K562 (cell line): Measurements from ENCODE around the gene CXXC4.

Source experiments
- CBX8 ChIP-seq: fragments of 200-600 bp; sonication (generic); IDR thresholded peaks from 2 replicates; pipeline ENCODE4 v1.6.1; 2012; ENCODE audit warnings: borderline replicate concordance, mixed run types, low read depth, mild to moderate bottlenecking, moderate library complexity, mixed read lengths, low read length, control low read depth, inconsistent platforms; ENCODE audit not compliant: poor library complexity, severe bottlenecking; ENCODE audit errors: extremely low read depth
- NBN ChIP-seq: fragments of 450-650 bp; IDR thresholded peaks from 2 replicates; pipeline ENCODE4 v1.6.1; 2016; ENCODE audit warnings: low read depth, mild to moderate bottlenecking
- NFE2L1 ChIP-seq: fragments of 450-650 bp; IDR thresholded peaks from 2 replicates; pipeline ENCODE4 v1.6.1; 2016; ENCODE audit warnings: missing genetic modification characterization, low read depth, mild to moderate bottlenecking, missing compliant biosample characterization, moderate library complexity, borderline replicate concordance
- RFX7 ChIP-seq: fragments of 250-450 bp; sonication (Bioruptor Pico); IDR thresholded peaks from 2 replicates; pipeline ENCODE4 v1.5.1; 2021; ENCODE audit warnings: mild to moderate bottlenecking
- TF ChIP-seq, protein P1 (sequence below): fragments of 200-800 bp; sonication (Bioruptor generic); IDR thresholded peaks from 2 replicates; pipeline ENCODE4 v1.6.1; 2016; ENCODE audit warnings: missing genetic modification characterization, missing compliant biosample characterization
- TF ChIP-seq, protein P2 (sequence below): sonication (generic); formaldehyde crosslinking; IDR thresholded peaks from 2 replicates; pipeline ENCODE4 v1.8.1; 2023; ENCODE audit warnings: mild to moderate bottlenecking, missing genetic modification reagents

DNA sequence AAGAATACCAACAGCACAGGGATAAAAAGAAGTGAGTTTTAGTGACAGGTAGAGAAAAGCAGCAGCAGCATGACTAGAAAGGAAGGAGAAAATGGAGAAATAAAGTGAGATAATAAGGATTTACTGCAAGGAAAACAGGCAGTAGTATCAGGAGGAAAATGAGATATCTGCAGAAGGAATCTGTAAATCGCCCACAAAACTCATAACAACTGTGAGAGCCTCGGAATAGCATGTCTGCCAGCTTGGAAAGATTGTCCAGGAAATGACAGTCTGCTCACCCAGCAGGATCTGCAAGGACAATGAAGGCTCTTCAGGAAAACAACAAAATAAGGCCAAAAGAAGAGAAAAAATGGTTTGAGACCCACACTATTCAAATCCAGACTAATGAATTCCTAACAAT, 47.4 kb downstream of the CXXC4 start:
- TF ChIP-seq NFE2L1 (tag) (no peak), RFX7 (CRISPR knock-in tag) (no peak), CBX8 (no peak), NBN (no peak)
- TF ChIP-seq, protein P1, sequence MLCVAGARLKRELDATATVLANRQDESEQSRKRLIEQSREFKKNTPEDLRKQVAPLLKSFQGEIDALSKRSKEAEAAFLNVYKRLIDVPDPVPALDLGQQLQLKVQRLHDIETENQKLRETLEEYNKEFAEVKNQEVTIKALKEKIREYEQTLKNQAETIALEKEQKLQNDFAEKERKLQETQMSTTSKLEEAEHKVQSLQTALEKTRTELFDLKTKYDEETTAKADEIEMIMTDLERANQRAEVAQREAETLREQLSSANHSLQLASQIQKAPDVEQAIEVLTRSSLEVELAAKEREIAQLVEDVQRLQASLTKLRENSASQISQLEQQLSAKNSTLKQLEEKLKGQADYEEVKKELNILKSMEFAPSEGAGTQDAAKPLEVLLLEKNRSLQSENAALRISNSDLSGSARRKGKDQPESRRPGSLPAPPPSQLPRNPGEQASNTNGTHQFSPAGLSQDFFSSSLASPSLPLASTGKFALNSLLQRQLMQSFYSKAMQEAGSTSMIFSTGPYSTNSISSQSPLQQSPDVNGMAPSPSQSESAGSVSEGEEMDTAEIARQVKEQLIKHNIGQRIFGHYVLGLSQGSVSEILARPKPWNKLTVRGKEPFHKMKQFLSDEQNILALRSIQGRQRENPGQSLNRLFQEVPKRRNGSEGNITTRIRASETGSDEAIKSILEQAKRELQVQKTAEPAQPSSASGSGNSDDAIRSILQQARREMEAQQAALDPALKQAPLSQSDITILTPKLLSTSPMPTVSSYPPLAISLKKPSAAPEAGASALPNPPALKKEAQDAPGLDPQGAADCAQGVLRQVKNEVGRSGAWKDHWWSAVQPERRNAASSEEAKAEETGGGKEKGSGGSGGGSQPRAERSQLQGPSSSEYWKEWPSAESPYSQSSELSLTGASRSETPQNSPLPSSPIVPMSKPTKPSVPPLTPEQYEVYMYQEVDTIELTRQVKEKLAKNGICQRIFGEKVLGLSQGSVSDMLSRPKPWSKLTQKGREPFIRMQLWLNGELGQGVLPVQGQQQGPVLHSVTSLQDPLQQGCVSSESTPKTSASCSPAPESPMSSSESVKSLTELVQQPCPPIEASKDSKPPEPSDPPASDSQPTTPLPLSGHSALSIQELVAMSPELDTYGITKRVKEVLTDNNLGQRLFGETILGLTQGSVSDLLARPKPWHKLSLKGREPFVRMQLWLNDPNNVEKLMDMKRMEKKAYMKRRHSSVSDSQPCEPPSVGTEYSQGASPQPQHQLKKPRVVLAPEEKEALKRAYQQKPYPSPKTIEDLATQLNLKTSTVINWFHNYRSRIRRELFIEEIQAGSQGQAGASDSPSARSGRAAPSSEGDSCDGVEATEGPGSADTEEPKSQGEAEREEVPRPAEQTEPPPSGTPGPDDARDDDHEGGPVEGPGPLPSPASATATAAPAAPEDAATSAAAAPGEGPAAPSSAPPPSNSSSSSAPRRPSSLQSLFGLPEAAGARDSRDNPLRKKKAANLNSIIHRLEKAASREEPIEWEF (CRISPR knock-in tag), result no peak
- TF ChIP-seq, protein P2, sequence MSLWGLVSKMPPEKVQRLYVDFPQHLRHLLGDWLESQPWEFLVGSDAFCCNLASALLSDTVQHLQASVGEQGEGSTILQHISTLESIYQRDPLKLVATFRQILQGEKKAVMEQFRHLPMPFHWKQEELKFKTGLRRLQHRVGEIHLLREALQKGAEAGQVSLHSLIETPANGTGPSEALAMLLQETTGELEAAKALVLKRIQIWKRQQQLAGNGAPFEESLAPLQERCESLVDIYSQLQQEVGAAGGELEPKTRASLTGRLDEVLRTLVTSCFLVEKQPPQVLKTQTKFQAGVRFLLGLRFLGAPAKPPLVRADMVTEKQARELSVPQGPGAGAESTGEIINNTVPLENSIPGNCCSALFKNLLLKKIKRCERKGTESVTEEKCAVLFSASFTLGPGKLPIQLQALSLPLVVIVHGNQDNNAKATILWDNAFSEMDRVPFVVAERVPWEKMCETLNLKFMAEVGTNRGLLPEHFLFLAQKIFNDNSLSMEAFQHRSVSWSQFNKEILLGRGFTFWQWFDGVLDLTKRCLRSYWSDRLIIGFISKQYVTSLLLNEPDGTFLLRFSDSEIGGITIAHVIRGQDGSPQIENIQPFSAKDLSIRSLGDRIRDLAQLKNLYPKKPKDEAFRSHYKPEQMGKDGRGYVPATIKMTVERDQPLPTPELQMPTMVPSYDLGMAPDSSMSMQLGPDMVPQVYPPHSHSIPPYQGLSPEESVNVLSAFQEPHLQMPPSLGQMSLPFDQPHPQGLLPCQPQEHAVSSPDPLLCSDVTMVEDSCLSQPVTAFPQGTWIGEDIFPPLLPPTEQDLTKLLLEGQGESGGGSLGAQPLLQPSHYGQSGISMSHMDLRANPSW (CRISPR knock-in tag), result no peak
